Measurements from ENCODE around the gene NT5C3B.

- no peak for TF ChIP-seq CTCF (IDR thresholded peaks at IDR 0.05 in 8 of 11, conservative IDR thresholded peaks at IDR 0.05 in 3 of 11)
- TF ChIP-seq POLR2A (IDR thresholded peaks at IDR 0.05) = no peak
These were observed 22.8 kb downstream of the NT5C3B start for GRCh38 chr17:41813152-41813680.
